ENCODE results near the gene NUP43.
"Not testable (repeated sequence)": the region's sequence is repeated elsewhere in the genome, so short reads cannot be mapped to it uniquely, and the experiment has no call there.

NUP43 gene

DNA sequence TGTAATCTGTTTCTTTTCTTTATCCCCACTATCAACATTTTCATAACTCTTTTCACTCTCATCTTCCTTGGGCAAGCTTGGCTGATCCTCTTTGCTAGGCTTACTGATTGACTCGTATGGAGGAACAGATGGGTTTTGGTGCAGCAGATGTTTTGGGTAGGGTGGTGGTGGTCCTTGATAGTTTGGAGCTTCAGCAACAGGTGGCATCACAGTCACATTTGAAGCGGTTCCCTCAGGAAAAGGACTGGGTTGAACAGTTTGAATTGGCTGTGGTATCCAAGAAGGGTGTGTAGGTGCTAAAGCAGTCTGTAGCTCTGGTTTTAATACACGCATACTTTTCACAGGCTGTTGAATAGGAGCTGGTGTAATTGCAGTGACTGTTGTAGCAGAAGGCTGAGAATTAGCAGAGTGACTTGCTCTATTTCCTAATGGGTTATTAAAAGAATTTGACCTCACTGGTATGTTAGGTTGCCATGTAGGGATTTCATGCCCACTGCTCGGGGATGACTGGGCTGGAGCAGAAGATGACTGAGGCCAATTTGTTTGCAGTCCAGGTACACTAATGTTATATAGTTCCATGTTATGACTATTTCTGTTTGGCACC lies 63.0 kb downstream of the NUP43 start:
- DNase-seq: no peak

GRCh38 chr6:149681845-149682244 lies 64.5 kb downstream of the NUP43 start:
- not testable (repeated sequence) for DNase-seq

- no peak for DNase-seq
Measured at GRCh38 chr6:149681209-149681608, 65.1 kb downstream of the NUP43 start.

- no peak for DNase-seq
Measured at GRCh38 chr6:149680503-149680902, 65.8 kb downstream of the NUP43 start.
